ENCODE measurements around the gene TSHR.

Gene TSHR

GRCh38 chr14:80979951-80980350 lies 24.5 kb downstream of the TSHR start:
- DNase-seq (ENCODE audit: low read depth, low spot score), result no peak
- no peaks in the 10 kb centered on the region for H3K9me3 ChIP-seq (ENCODE audit: low read depth, low read length)
- no peak overlapping the region for H3K27ac ChIP-seq
- no peaks in the 10 kb centered on the region for H3K36me3 ChIP-seq (ENCODE audit: insufficient read depth, low read length)
- no peak overlapping the region for H3K4me3 ChIP-seq
- no peak overlapping the region for H3K9ac ChIP-seq (ENCODE audit: insufficient read length)
- TF ChIP-seq EZH2 (IDR thresholded peaks at IDR 0.05) (no peak), FOXP2 (optimal IDR thresholded peaks at IDR 0.05; ENCODE audit: control extremely low read depth, extremely low read length, insufficient read depth) (no peak), POLR2AphosphoS5 (IDR thresholded peaks at IDR 0.05; ENCODE audit: borderline replicate concordance, low read depth, low read length) (no peak)

GRCh38 chr14:80981156-80981555 lies 25.7 kb downstream of the TSHR start:
- H3K27ac ChIP-seq, result no peak overlapping the region
- no peak overlapping the region for H3K9ac ChIP-seq (ENCODE audit: insufficient read length)
- H3K4me3 ChIP-seq, result no peak overlapping the region
- no peak for TF ChIP-seq POLR2AphosphoS5 (IDR thresholded peaks at IDR 0.05; ENCODE audit: borderline replicate concordance, low read depth, low read length)
- TF ChIP-seq EZH2 (IDR thresholded peaks at IDR 0.05), result no peak
- no peak for TF ChIP-seq FOXP2 (optimal IDR thresholded peaks at IDR 0.05; ENCODE audit: control extremely low read depth, extremely low read length, insufficient read depth)
- no peaks in the 10 kb centered on the region for H3K9me3 ChIP-seq (ENCODE audit: low read depth, low read length)
- no peaks in the 10 kb centered on the region for H3K36me3 ChIP-seq (ENCODE audit: insufficient read depth, low read length)
- DNase-seq (ENCODE audit: low read depth, low spot score), result no peak

- TF ChIP-seq EZH2 (IDR thresholded peaks at IDR 0.05) (no peak), FOXP2 (optimal IDR thresholded peaks at IDR 0.05; ENCODE audit: control extremely low read depth, extremely low read length, insufficient read depth) (no peak), POLR2AphosphoS5 (IDR thresholded peaks at IDR 0.05; ENCODE audit: borderline replicate concordance, low read depth, low read length) (no peak)
- Histone ChIP-seq H3K9me3 (ENCODE audit: low read depth, low read length) (no peaks in the 10 kb centered on the region), H3K36me3 (ENCODE audit: insufficient read depth, low read length) (no peaks in the 10 kb centered on the region), H3K9ac (ENCODE audit: insufficient read length) (no peak overlapping the region), H3K27ac (no peak overlapping the region), H3K4me3 (no peak overlapping the region)
- DNase-seq (ENCODE audit: low read depth, low spot score), result no peak
Observed at GRCh38 chr14:80981673-80982072, 26.3 kb downstream of the TSHR start.

- DNase-seq (ENCODE audit: low read depth, low spot score), result no peak
- Histone ChIP-seq H3K9ac (ENCODE audit: insufficient read length) (no peak overlapping the region), H3K4me3 (no peak overlapping the region), H3K9me3 (ENCODE audit: low read depth, low read length) (no peaks in the 10 kb centered on the region), H3K36me3 (ENCODE audit: insufficient read depth, low read length) (no peaks in the 10 kb centered on the region), H3K27ac (no peak overlapping the region)
- TF ChIP-seq FOXP2 (optimal IDR thresholded peaks at IDR 0.05; ENCODE audit: control extremely low read depth, extremely low read length, insufficient read depth), result no peak
- no peak for TF ChIP-seq EZH2 (IDR thresholded peaks at IDR 0.05)
- no peak for TF ChIP-seq POLR2AphosphoS5 (IDR thresholded peaks at IDR 0.05; ENCODE audit: borderline replicate concordance, low read depth, low read length)
Observed at GRCh38 chr14:80982711-80983110, 27.3 kb downstream of the TSHR start.

GRCh38 chr14:80987235-80988032 lies 32.0 kb downstream of the TSHR start:
- Histone ChIP-seq H3K4me3 (no peak overlapping the region), H3K36me3 (ENCODE audit: insufficient read depth, low read length) (no peaks in the 10 kb centered on the region), H3K9ac (ENCODE audit: insufficient read length) (no peak overlapping the region), H3K9me3 (ENCODE audit: low read depth, low read length) (no peaks in the 10 kb centered on the region), H3K27ac (no peak overlapping the region)
- TF ChIP-seq POLR2AphosphoS5 (IDR thresholded peaks at IDR 0.05; ENCODE audit: borderline replicate concordance, low read depth, low read length), result no peak
- no peak for TF ChIP-seq EZH2 (IDR thresholded peaks at IDR 0.05)
- TF ChIP-seq FOXP2 (optimal IDR thresholded peaks at IDR 0.05; ENCODE audit: control extremely low read depth, extremely low read length, insufficient read depth), result no peak
- peak; percentile 47 for DNase-seq (ENCODE audit: low read depth, low spot score)

GRCh38 chr14:80988192-80988591 lies 32.8 kb downstream of the TSHR start:
- DNase-seq (ENCODE audit: low read depth, low spot score), result no peak
- H3K9ac ChIP-seq (ENCODE audit: insufficient read length), result no peak overlapping the region
- H3K4me3 ChIP-seq, result no peak overlapping the region
- TF ChIP-seq FOXP2 (optimal IDR thresholded peaks at IDR 0.05; ENCODE audit: control extremely low read depth, extremely low read length, insufficient read depth) (no peak), EZH2 (IDR thresholded peaks at IDR 0.05) (no peak), POLR2AphosphoS5 (IDR thresholded peaks at IDR 0.05; ENCODE audit: borderline replicate concordance, low read depth, low read length) (no peak)
- no peaks in the 10 kb centered on the region for H3K9me3 ChIP-seq (ENCODE audit: low read depth, low read length)
- H3K36me3 ChIP-seq (ENCODE audit: insufficient read depth, low read length), result no peaks in the 10 kb centered on the region
- H3K27ac ChIP-seq, result no peak overlapping the region

GRCh38 chr14:80988735-80989429 lies 33.5 kb downstream of the TSHR start:
- DNase-seq (ENCODE audit: low read depth, low spot score), result no peak
- H3K9ac ChIP-seq (ENCODE audit: insufficient read length), result no peak overlapping the region
- TF ChIP-seq FOXP2 (optimal IDR thresholded peaks at IDR 0.05; ENCODE audit: control extremely low read depth, extremely low read length, insufficient read depth), result no peak
- TF ChIP-seq EZH2 (IDR thresholded peaks at IDR 0.05), result no peak
- no peak for TF ChIP-seq POLR2AphosphoS5 (IDR thresholded peaks at IDR 0.05; ENCODE audit: borderline replicate concordance, low read depth, low read length)
- H3K9me3 ChIP-seq (ENCODE audit: low read depth, low read length), result no peaks in the 10 kb centered on the region
- H3K27ac ChIP-seq, result no peak overlapping the region
- no peak overlapping the region for H3K4me3 ChIP-seq
- H3K36me3 ChIP-seq (ENCODE audit: insufficient read depth, low read length), result no peaks in the 10 kb centered on the region

GRCh38 chr14:80992580-80992979 lies 37.2 kb downstream of the TSHR start:
- TF ChIP-seq FOXP2 (optimal IDR thresholded peaks at IDR 0.05; ENCODE audit: control extremely low read depth, extremely low read length, insufficient read depth), result no peak
- no peak for TF ChIP-seq EZH2 (IDR thresholded peaks at IDR 0.05)
- no peak for TF ChIP-seq POLR2AphosphoS5 (IDR thresholded peaks at IDR 0.05; ENCODE audit: borderline replicate concordance, low read depth, low read length)

More at GRCh38 chr14:80992580-80992979, 37.2 kb downstream of the TSHR start:
- no peak overlapping the region for H3K4me3 ChIP-seq
- no peak overlapping the region for H3K9ac ChIP-seq (ENCODE audit: insufficient read length)
- H3K9me3 ChIP-seq (ENCODE audit: low read depth, low read length), result no peaks in the 10 kb centered on the region
- no peak for DNase-seq (ENCODE audit: low read depth, low spot score)
- H3K36me3 ChIP-seq (ENCODE audit: insufficient read depth, low read length), result no peaks in the 10 kb centered on the region
- H3K27ac ChIP-seq, result no peak overlapping the region

Data from SK-N-MC (cell line).